ENCODE measurements around the gene PCBP3.

PCBP3 gene

DNA sequence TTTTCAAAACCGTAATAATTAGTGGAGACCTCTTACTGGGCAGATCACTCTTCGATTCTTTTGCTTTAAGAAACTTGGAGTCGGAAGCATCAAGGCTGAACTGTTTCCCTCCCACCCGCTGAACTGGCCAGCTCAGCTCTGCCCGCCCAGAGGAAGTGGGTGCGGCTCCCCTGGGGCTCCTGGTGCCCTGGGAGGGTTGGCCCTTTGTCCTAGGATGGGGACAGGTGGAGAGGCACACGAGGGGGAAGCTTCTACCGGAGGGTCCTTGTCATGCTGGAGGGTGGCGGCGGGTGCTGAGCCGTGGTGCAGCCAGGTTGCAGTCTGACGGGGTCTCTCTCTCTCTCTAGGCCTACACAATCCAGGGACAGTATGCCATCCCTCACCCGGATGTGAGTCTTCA lies 273.7 kb downstream of the PCBP3 start:
- Histone ChIP-seq H3K4me1 (ENCODE audit: low read depth, poor library complexity, severe bottlenecking) (no peaks in the 10 kb centered on the region), H3K27me3 (ENCODE audit: insufficient read depth, low read depth) (peaks cover 82% of the 10 kb centered on the region), H3K4me2 (no peak overlapping the region), H3K27ac (no peak overlapping the region), H3K79me2 (ENCODE audit: insufficient read depth, low read depth) (no peaks in the 10 kb centered on the region), H3K36me3 (ENCODE audit: insufficient read depth) (no peaks in the 10 kb centered on the region), H3K4me3 (IDR thresholded peaks at IDR 0.05; ENCODE audit: insufficient read depth, low read depth, low read length) (no peak overlapping the region), H4K20me1 (ENCODE audit: insufficient read depth) (no peaks in the 10 kb centered on the region), H2AFZ (ENCODE audit: low read depth) (no peak overlapping the region), H3K9ac (no peak overlapping the region)
- TF ChIP-seq, protein P1, sequence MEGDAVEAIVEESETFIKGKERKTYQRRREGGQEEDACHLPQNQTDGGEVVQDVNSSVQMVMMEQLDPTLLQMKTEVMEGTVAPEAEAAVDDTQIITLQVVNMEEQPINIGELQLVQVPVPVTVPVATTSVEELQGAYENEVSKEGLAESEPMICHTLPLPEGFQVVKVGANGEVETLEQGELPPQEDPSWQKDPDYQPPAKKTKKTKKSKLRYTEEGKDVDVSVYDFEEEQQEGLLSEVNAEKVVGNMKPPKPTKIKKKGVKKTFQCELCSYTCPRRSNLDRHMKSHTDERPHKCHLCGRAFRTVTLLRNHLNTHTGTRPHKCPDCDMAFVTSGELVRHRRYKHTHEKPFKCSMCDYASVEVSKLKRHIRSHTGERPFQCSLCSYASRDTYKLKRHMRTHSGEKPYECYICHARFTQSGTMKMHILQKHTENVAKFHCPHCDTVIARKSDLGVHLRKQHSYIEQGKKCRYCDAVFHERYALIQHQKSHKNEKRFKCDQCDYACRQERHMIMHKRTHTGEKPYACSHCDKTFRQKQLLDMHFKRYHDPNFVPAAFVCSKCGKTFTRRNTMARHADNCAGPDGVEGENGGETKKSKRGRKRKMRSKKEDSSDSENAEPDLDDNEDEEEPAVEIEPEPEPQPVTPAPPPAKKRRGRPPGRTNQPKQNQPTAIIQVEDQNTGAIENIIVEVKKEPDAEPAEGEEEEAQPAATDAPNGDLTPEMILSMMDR (conservative IDR thresholded peaks at IDR 0.05; ENCODE audit: low read depth, low read length) = no peak

DNA sequence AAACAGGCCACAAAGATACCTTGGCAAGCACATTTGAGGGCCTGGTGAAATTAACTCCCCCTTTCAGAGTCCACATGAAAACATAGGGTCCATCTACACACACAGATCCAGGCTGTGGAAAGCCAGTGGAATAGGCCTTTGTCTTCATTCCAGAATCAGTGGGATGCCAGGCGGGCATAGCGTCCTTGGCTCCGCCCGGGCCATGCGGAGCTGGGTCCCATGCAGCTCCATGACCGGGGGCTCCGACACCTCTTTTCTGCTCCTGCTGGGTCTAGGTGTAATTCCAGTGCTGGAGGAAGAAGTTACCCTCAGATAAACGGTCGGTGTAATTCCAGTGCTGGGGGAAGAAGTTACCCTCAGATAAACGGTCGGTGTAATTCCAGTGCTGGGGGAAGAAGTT lies 274.5 kb downstream of the PCBP3 start:
- no peak overlapping the region for H3K4me2 ChIP-seq
- peaks cover 75% of the 10 kb centered on the region for H3K27me3 ChIP-seq (ENCODE audit: insufficient read depth, low read depth)
- no peak overlapping the region for H3K9ac ChIP-seq

DNA sequence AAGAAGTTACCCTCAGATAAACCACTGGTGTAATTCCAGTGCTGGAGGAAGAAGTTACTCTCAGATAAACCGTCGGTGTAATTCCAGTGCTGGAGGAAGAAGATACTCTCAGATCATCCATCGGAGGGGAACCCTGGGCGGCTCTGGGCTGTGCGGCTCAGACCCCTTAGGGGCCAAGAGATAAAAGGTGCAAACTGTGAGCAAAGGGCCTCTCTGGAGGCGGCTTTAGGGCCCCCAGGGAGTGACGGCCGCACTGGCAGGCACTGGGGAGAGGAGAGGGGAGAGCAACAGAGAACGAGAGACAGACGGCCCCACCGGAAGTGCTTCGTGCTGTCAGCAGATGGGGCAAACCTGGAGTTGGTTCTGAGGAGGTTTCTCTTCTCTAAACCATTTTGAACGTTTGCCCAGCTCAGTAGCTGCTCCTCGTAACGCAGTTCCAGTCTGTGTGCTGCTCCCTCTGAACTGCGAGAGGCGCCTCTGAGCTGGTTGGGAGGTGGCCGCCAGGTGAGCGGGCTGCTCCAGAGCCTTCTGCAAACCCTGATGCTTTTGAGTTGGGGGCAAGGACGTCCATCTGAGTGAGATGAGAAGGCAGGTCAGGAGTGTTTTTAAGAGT lies 275.4 kb downstream of the PCBP3 start:
- Histone ChIP-seq H3K27me3 (ENCODE audit: insufficient read depth, low read depth) (peaks cover 67% of the 10 kb centered on the region), H3K79me2 (ENCODE audit: insufficient read depth, low read depth) (no peaks in the 10 kb centered on the region), H3K4me2 (no peak overlapping the region), H3K4me3 (IDR thresholded peaks at IDR 0.05; ENCODE audit: insufficient read depth, low read depth, low read length) (no peak overlapping the region), H3K4me1 (ENCODE audit: low read depth, poor library complexity, severe bottlenecking) (no peaks in the 10 kb centered on the region), H2AFZ (ENCODE audit: low read depth) (no peak overlapping the region), H3K36me3 (ENCODE audit: insufficient read depth) (no peaks in the 10 kb centered on the region), H4K20me1 (ENCODE audit: insufficient read depth) (no peaks in the 10 kb centered on the region), H3K9ac (no peak overlapping the region), H3K27ac (no peak overlapping the region)
- TF ChIP-seq, protein P1 (conservative IDR thresholded peaks at IDR 0.05; ENCODE audit: low read depth, low read length) = no peak

More for the DNA sequence above, 274.5 kb downstream of the PCBP3 start:
- Histone ChIP-seq H3K4me1 (ENCODE audit: low read depth, poor library complexity, severe bottlenecking) (no peaks in the 10 kb centered on the region), H4K20me1 (ENCODE audit: insufficient read depth) (no peaks in the 10 kb centered on the region), H3K27ac (no peak overlapping the region), H3K36me3 (ENCODE audit: insufficient read depth) (no peaks in the 10 kb centered on the region), H3K79me2 (ENCODE audit: insufficient read depth, low read depth) (no peaks in the 10 kb centered on the region), H3K4me3 (IDR thresholded peaks at IDR 0.05; ENCODE audit: insufficient read depth, low read depth, low read length) (no peak overlapping the region), H2AFZ (ENCODE audit: low read depth) (no peak overlapping the region)
- TF ChIP-seq, protein P1 (conservative IDR thresholded peaks at IDR 0.05; ENCODE audit: low read depth, low read length) = no peak

DNA sequence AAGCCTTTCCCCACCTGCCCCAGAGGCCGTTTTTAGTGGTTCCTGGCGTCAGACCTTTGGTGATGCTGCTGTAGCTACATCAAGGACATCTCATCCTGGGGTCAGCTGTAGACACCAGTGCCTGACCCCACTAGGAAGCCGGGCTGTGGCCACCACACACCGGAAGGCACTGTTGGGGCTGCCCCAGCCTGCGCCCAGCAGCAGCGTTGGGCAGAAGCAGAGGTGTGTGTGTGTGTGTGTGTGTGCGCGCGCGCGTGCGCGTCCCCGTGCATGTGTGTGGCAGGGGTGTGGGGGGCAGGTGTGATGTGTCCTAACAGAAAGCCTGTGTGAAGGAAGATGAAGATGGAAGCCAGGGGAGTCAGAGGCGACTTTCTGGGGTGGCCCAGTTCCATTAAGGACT lies 276.1 kb downstream of the PCBP3 start:
- Histone ChIP-seq H3K79me2 (ENCODE audit: insufficient read depth, low read depth) (no peaks in the 10 kb centered on the region), H4K20me1 (ENCODE audit: insufficient read depth) (no peaks in the 10 kb centered on the region), H3K27ac (no peak overlapping the region), H2AFZ (ENCODE audit: low read depth) (no peak overlapping the region), H3K4me1 (ENCODE audit: low read depth, poor library complexity, severe bottlenecking) (no peaks in the 10 kb centered on the region), H3K36me3 (ENCODE audit: insufficient read depth) (no peaks in the 10 kb centered on the region), H3K27me3 (ENCODE audit: insufficient read depth, low read depth) (peaks cover 61% of the 10 kb centered on the region; the same call in 1 of the 2 replicates), H3K4me3 (IDR thresholded peaks at IDR 0.05; ENCODE audit: insufficient read depth, low read depth, low read length) (no peak overlapping the region), H3K4me2 (no peak overlapping the region), H3K9ac (no peak overlapping the region)
- TF ChIP-seq, protein P1 (conservative IDR thresholded peaks at IDR 0.05; ENCODE audit: low read depth, low read length) = no peak
